Activated naive CD4-positive, alpha-beta T cell treated with anti-CD3 and anti-CD28 coated beads, Interleukin-2, amount 50 U/mL, for 72 hours (primary cell): ENCODE results near the gene PASK. TPM values are rescaled to one million over a fixed set of nuclear protein-coding genes. Genes with fewer than 3 reads are reported as not detected.
A peak's percentile ranks its signal among the peaks of the same experiment; 100 is the strongest.

Experiments used
- ATAC-seq, 2 donors: fragments of 150-1000 bp; cut with Tn5 transposase; 2 replicates each; pipeline ENCODE4 v1.10.0; 2021; ENCODE audit warnings: mild to moderate bottlenecking in 2 of 2, moderate library complexity in 2 of 2
- DNase-seq, 2 donors: peaks; one replicate each; pipeline ENCODE4 v3.0.0; 2021 to 2022; ENCODE audit warnings: low spot score in 2 of 2
- H3K27ac Mint-ChIP-seq, 2 donors: one replicate each; pipeline ENCODE4 v1.8.0; 2022; ENCODE audit warnings: mild to moderate bottlenecking in 2 of 2, mixed read lengths in 2 of 2
- H3K36me3 Mint-ChIP-seq, 2 donors: one replicate each; pipeline ENCODE4 v1.8.0; 2022; ENCODE audit warnings: mixed read lengths in 2 of 2
- H3K9me3 Mint-ChIP-seq, 2 donors: one replicate each; pipeline ENCODE4 v1.8.0; 2022; ENCODE audit warnings: mixed read lengths in 2 of 2
- total RNA-seq, 2 donors: library from RNA; stranded (reverse); gene quantifications; one replicate each; pipeline ENCODE4 v1.2.3, GENCODE V29; 2022

The PASK gene
- total RNA-seq, 2 donors from 2014 or later: 67.6 to 95.3 TPM

GRCh38 chr2:241073166-241074064 is 75.9 kb downstream of the PASK start:
- DNase-seq (no peak), ATAC-seq (peak in 1 of 2 donors; percentile 31)
- Mint-ChIP-seq H3K27ac (peak overlapping the region; percentile 48 to 82), H3K9me3 (no peaks in the 10 kb centered on the region), H3K36me3 (no peaks in the 10 kb centered on the region)

- DNase-seq: no peak
- no peaks in the 10 kb centered on the region for H3K9me3 Mint-ChIP-seq
- H3K27ac Mint-ChIP-seq: peak overlapping the region; percentile 47 to 55
- no peak for ATAC-seq
- no peaks in the 10 kb centered on the region for H3K36me3 Mint-ChIP-seq
Observed at GRCh38 chr2:241072553-241073165, 76.6 kb downstream of the PASK start.

- DNase-seq (no peak), ATAC-seq (no peak)
- Mint-ChIP-seq H3K27ac (peak overlapping the region in 1 of 2 donors; percentile 55), H3K36me3 (no peaks in the 10 kb centered on the region), H3K9me3 (no peaks in the 10 kb centered on the region)
Observed at GRCh38 chr2:241072151-241072550, 77.1 kb downstream of the PASK start.

DNA sequence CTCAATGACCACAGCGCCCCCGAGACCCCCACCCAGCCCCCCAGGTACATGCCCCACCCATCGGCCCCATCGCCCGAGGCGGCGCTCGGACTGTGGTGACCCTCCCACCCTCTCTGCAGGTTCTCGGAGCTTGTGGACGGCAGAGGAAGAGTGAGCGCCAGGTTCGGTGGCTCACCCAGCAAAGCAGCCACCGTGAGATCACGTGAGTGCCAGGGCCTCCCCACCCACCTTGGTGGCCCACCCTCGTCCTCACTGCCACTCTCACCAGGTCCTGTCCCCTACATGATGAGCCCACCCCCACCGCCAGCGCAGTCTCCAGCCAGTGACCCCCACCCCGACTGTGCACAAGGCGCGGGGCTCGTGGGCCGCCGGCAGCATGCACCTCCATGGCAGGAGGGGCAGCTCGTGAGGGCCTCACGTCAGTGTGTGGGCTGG is 77.6 kb downstream of the PASK start:
- no peak overlapping the region for H3K27ac Mint-ChIP-seq
- no peak for DNase-seq

DNA sequence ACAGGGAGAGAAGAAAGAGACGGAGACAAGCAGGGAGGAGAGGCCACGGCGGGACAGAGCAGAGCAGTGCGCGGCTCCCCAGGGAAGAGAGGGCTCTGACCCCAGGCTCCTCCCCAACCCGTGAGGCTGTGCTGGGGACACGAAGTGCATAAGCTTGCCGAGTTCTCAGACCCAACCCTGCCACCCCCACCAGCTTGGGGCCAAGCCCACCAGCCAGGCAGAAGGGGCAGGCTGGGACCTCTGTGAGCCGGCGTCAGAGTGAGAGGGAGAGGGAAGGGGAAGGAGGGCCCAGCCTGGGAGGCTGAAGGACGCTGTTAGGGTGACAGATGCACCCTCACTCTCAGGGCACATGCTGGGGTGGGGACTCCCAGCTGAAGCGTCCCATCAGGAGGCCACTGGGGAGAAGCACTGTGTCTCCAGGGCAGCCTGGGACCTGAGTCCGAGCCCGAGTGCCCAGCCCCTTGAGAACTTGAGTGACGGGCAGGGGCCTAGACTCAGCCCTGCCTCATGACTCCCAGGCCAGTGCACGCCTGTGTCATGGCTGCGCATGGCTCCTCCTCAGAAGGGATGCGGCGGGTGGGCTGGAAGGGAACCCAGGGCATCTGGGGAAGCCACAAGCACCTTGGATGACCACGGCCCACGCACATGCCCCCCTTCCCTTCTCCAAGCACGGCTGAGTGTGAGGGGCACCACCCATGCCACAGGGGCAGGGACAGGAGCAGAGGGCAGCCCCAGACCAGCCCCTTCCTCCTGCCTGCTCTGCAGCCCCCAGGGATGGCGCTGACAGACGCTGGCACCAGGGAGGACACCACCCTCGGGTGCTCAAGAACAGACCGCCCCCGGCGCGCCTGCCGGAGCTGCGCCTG is 78.2 kb downstream of the PASK start:
- no peaks in the 10 kb centered on the region for H3K9me3 Mint-ChIP-seq
- ATAC-seq (no peak), DNase-seq (no peak)
- peak overlapping the region in 1 of 2 donors; percentile 58 for H3K27ac Mint-ChIP-seq
- H3K36me3 Mint-ChIP-seq: no peaks in the 10 kb centered on the region

More for the DNA sequence above, 77.6 kb downstream of the PASK start:
- Mint-ChIP-seq H3K9me3 (no peaks in the 10 kb centered on the region), H3K36me3 (no peaks in the 10 kb centered on the region)
- ATAC-seq: no peak

DNA sequence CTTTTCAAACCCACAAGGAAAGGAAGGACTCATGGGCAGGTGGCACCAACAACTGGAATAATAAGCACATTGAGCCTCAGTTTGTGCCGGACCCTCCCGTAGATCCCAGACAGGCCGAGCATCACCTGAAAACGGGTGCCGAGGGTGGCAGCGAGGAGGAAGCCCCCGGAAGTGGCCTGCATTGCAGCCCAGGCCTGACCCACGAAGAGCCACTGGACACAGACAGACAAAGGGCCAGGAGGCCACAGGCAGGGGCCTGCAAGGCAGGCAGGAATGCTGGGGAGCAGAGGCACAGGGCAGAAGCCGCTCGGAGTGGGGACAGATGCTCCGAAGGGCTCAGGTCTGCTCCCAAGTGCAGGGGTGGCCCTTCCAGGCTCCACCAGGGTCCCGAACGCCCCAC is 78.9 kb downstream of the PASK start:
- ATAC-seq (no peak), DNase-seq (no peak)
- Mint-ChIP-seq H3K27ac (peak overlapping the region; percentile 55 to 58), H3K9me3 (no peaks in the 10 kb centered on the region), H3K36me3 (no peaks in the 10 kb centered on the region)

GRCh38 chr2:241069821-241070281 is 79.4 kb downstream of the PASK start:
- H3K9me3 Mint-ChIP-seq: no peaks in the 10 kb centered on the region
- peak overlapping the region in 1 of 2 donors; percentile 58 for H3K27ac Mint-ChIP-seq

GRCh38 chr2:241068942-241069810 is 80.1 kb downstream of the PASK start:
- ATAC-seq (no peak), DNase-seq (peak in 1 of 2 donors; percentile 53)
- Mint-ChIP-seq H3K9me3 (no peaks in the 10 kb centered on the region), H3K27ac (no peak overlapping the region), H3K36me3 (no peaks in the 10 kb centered on the region)

More at GRCh38 chr2:241069821-241070281, 79.4 kb downstream of the PASK start:
- DNase-seq (no peak), ATAC-seq (no peak)
- no peaks in the 10 kb centered on the region for H3K36me3 Mint-ChIP-seq

DNA sequence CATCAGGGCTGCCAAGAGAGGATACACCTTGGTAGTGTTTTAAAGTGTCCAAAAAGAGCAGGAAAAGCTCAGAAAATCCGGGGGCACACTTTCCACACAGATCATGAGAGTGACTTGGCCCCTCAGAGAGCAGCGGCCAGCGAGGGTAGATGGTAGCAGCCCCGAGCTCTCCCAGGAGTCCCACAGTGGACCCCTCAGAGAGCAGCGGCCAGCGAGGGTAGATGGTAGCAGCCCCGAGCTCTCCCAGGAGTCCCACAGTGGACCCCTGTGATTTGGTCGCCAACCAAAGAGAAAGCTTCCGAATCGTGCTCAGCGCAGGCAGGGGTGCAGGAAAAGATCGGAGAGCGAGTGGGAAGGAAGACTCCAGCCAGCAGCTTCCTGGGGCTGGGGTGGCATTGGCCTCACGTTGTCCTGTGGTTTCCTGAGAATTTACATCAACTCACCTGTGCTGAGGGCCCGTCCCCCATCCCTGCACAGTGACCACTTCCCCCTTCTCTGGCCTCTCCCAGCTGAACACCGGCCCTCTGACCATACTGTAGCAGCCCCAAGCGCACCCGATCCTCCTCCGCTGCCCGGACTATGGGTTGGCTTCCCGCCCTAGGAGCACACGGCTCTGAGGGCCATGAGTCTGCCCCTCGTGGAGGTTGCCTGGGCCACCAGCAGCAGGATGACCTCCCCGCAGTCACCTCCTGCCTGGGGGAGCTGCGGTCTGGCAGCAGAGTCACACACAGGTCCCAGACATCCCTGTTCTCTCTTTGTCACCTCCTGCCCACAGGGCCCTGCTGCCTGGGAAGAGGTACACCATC is 80.9 kb downstream of the PASK start:
- ATAC-seq: no peak
- H3K9me3 Mint-ChIP-seq: no peaks in the 10 kb centered on the region
- no peak overlapping the region for H3K27ac Mint-ChIP-seq
- H3K36me3 Mint-ChIP-seq: no peaks in the 10 kb centered on the region
- no peak for DNase-seq

GRCh38 chr2:241067501-241068135 is 81.7 kb downstream of the PASK start:
- Mint-ChIP-seq H3K9me3 (no peaks in the 10 kb centered on the region), H3K36me3 (no peaks in the 10 kb centered on the region), H3K27ac (no peak overlapping the region)
- DNase-seq: no peak
- ATAC-seq: no peak

DNA sequence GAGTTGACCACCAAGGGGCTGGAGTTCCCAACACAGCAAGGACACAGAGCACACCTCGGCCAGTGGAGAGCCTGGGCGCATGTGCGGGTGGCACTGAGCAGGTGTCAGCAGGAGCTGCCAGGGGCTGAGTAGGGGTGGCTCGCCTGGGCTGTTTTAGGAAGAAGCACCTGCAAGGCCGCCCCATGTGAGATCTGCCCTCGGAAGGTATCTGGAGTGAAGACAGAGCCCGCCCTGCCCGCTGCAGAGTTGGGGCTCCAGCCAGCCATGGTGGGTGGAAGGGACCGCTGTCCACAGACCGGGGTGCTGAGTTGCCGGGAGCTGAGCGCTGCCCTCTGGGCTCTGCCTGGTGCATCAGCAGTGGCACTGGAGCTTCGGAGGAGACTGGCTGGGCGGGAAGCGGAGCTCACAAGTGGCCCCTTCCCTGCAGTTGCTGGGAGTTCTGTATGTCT is 82.4 kb downstream of the PASK start:
- ATAC-seq (no peak), DNase-seq (no peak)
- Mint-ChIP-seq H3K9me3 (no peaks in the 10 kb centered on the region), H3K36me3 (no peaks in the 10 kb centered on the region), H3K27ac (no peak overlapping the region)

DNA sequence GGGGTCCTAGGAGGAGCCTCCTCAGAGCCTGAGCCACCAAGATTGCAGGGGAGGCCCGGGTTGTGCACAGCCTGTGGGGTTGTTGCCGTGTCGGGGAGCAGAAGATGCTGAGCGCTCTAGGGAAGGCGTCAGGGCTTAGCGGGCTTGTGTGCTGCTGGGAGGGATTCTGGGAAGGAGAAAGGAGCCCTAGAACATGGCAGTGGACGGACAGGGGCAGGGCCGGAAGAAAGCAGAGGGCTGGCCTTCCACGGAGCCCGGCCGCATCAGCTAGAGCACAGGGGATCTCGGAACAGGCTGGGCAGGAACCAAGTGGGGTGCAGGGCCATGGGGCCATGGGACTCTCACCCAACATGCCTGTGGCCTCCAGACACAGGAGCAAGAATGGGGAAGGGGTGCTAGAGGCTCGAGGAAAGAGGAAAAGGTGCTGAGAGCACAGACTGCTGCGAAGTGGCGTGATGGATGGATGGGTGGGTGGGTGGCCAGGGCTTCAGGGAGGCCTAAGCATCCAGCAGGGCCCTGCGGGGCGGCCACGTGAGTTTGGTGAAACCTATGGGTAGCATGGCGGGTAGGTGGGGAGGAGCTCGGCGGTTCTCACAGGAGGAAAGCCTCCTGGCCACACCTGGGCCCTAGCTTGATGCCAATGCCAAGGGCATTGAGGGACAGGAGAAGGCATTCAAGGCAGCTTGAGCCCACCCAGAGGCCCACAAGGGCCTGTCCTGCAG is 82.9 kb downstream of the PASK start:
- no peaks in the 10 kb centered on the region for H3K36me3 Mint-ChIP-seq
- H3K27ac Mint-ChIP-seq: peak overlapping the region in 1 of 2 donors; percentile 36
- ATAC-seq (no peak), DNase-seq (no peak)
- H3K9me3 Mint-ChIP-seq: no peaks in the 10 kb centered on the region

- H3K9me3 Mint-ChIP-seq: no peaks in the 10 kb centered on the region
- no peaks in the 10 kb centered on the region for H3K36me3 Mint-ChIP-seq
- ATAC-seq (no peak), DNase-seq (no peak)
- no peak overlapping the region for H3K27ac Mint-ChIP-seq
Observed at GRCh38 chr2:241065355-241065803, 83.9 kb downstream of the PASK start.

DNA sequence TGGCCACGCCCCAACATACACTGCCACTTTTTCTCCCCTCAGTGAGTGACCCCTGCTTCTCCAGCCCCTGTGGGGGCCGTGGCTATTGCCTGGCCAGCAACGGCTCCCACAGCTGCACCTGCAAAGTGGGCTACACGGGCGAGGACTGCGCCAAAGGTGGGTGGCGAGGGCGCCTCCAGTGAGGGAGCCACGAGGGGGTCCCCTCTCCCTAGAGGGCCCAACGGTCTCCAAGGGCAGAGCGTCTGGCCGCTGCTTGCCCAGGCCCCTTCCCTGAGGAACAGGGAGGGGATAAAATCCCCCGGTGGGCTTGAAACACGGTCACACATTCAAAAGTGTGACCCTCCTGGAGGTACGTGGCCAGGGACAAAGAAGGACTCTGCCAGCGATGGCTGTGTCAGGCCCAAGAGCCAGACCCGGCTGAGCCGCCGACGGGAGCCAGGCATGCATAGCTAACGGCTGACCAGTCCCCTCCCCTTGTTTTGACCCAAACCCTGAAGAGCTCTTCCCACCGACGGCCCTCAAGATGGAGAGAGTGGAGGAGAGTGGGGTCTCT is 84.4 kb downstream of the PASK start:
- Mint-ChIP-seq H3K27ac (peak overlapping the region in 1 of 2 donors; percentile 77), H3K9me3 (no peaks in the 10 kb centered on the region), H3K36me3 (no peaks in the 10 kb centered on the region)
- no peak for DNase-seq
- no peak for ATAC-seq
